Effector CD4-positive, alpha-beta T cell (primary cell): Measurements from ENCODE around the gene CAB39.

Experiments used
- DNase-seq: peaks from one replicate; pipeline ENCODE4 v3.0.0-alpha.2; 2020

Gene CAB39

DNA sequence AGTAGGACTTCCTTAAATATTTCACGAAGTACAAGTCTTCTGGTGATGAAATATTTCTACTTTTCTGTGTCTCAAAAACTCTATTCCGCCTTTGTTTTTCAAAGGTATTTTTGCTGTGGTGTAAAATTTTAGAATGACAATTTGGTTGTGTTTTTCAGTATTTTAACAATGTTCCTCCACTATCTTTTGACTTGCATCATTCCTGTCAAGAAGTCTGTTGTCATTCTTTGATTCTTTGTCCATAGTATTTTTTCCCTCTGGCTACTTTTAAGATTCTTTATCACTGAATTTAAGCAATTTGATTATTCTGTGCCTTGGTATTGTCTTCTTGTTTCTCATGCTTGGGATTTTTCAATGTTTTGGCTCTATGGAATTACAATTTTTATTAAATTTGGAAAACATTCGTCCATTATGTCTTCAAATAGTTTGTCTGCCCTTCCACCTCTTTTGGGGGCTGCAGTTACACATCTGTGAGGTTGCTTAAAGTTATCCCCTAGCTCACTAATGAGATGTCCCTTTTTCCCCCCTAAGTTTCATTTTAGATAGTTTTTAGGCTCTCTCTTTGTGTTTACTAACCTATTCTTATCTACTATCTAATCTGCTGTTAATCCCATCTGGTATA, 76.0 kb downstream of the CAB39 start:
- DNase-seq = no peak

DNA sequence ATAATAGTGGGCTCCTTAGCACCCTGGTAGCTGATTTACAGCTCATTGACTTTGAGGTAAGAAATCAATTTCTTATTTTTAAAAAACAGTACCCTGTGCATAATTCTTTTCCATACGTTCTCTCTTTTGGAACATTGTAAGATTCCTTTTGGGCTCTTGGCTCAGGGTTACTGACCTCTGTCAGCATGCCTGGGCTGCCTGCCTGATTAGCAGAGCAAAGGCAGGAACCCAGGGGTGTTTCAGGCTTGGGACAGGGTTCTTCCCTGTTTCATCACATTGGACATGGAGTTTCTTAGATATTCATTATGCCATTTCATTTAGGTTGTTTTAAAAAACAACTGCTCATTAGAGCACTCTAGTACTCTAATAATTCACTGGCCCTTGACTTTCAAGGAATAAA, 78.3 kb downstream of the CAB39 start:
- no peak for DNase-seq

DNA sequence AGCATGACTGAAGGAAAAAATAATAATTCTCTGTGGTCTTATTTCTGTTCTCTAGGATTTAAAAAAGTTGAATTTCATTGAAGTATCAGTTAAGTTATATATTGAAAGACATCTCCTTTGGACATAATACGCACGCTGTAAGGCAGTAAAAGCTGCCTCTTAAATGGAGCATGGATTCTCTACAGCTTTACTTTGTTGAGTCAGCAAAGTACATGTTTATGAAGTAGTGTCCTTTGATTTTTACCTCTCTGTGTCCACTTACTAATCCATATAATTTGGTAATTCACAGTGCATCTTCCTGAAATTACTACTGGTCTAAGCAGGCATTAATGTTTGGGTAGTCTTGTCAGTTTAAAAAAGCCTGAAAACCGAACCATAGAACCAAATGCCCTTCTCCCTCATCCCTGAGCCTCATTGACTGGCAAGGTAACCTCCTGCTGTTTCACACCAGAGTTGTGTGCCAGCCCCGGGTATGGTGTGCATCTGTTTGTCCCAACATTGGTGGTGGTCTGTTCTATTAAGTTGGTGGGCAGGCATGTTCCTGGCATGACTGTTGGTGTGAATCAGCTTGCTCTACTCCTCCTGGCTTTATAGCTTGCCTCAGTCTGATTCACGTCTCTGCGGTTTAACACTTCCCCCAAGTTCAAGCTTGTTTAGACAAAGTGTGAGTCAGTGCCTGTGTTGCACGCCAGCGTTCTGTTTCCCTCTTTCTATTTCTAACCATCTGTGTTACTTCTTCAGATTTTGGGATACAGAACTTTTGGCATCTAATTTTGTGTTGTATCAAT, 81.1 kb downstream of the CAB39 start:
- peak; percentile 59 for DNase-seq

DNA sequence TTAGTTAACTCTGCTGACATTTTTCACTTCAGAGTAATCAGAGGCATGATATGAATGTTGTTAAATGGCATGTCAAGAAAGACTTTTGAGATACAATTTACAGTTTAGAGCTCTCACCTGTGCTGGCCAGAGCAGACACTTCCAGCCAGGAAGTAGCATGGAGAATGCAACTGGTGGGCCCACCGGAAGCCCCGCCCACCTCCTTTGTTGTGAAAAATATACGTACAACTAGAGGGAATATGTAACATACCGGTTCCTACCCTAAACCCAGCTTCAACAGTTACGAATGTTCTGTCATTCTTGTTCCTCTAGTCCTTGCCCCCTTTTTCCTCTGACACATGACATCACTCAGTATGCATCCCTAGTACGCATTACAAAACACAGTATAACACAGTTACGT, 81.9 kb downstream of the CAB39 start:
- DNase-seq = no peak

DNA sequence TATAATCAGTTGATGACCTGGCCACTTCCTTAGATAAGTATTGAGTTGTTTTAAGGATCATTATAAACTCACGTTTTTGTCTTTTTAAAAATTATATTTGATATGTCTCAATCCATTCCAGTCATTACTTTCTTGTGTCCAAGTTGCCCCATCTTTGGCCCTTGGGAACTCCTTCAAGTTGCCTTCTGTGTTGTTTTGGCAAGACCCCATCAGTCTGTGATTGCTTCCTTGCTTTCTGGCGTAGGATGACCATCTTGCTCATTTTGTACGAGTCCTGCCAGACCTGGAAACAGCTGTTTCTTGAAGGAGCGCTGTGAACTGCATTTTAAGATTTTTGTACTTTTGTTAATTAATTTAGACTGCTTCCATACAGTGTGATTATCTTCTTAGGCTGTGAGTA, 83.2 kb downstream of the CAB39 start:
- no peak for DNase-seq

DNA sequence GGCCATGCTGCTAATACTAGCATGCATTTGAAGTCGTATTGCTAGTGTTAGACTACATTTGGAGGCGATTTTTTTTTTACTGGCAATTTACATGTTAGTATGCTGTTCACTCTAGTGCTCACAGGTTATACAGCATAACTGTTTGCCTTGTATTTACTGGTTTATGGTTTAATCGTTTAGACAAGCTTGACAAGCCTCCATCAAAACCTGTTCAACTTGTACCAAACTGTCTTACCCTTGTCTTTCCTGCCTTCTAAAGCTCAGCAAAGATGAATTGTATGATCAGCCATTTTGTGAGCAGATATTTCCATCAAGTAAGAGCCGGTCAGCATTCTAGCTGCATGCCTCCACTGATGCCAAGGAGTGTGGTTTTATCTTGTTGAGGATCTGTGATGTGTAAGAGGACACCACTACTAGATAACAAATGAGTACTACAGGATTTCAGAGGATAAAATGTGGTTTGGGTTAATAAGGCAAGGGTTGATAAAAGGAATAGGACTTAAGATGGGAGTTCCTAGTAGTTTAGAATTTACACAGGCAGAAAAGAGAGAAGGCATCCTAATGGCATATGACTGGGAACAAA, 83.7 kb downstream of the CAB39 start:
- no peak for DNase-seq

DNA sequence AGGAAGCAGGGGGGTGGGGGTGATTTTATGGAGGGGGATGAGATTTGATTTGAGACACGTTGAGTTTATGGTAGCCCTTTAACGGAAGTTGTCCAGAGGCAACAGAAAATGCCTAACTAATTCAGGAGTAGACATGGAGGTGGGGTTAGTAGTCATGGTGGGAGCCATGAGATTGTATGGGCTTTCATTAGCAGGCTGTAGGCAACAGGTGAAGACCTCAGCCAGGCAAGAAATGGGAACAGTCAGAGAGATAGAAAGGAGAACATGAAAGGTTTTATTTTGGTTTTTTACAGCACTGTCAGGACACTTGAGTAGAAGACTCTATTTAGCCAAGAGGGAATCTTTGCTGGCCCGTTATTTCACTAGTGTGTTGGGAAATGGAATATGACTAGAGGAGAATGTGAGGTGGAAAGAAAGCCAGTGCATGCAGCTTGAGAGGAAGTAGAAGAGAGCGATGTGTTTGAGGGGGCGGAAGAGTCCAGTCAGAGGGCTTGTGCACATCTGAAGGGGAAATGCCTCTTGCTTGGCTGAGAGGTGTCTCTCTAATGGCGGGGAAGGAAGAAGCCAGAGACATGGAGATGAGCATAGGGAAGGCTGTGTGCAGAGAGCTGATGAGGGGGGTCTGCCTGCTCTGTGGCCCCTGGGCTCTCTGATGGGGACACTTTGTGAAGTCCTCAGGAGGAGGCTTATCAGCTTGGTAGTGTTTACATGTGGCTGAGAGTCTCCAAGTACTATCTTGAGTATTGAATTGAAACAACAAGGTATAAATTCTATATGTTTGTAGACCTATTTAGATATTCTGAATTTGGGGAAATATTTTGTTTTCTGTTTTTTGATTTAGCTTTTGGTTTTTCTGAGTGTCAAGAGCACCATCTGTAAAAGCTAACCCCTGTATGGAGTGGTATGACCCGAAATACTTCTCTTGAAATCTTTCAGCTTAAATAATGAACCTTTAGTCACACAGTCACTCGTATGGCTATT, 85.2 kb downstream of the CAB39 start:
- no peak for DNase-seq

DNA sequence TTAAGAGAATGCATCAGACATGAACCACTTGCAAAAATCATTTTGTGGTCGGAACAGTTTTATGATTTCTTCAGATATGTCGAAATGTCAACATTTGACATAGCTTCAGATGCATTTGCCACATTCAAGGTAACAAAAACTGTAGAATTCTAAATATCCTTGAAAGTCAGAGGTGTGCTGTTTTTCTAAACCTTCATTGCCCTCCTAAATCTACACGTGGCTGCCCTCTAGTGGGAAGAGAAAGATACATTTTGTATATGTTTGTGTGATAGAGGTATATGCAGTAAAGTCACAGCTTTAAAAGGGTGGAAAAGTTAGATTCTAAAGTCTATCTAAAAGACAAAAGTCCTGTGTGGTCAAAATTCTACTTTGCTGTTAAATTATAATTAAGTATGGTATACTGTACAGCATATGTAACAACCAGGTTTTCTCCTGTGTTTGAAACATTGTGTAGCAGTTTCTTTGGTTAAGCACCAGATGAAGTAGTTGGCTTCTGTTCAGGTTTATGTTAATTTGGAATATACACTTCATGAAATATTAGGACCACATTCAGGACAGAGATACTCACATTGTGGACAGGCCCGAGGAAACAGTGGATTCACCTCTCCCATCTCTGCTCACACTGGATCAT, 86.2 kb downstream of the CAB39 start:
- DNase-seq = peak; percentile 35

DNA sequence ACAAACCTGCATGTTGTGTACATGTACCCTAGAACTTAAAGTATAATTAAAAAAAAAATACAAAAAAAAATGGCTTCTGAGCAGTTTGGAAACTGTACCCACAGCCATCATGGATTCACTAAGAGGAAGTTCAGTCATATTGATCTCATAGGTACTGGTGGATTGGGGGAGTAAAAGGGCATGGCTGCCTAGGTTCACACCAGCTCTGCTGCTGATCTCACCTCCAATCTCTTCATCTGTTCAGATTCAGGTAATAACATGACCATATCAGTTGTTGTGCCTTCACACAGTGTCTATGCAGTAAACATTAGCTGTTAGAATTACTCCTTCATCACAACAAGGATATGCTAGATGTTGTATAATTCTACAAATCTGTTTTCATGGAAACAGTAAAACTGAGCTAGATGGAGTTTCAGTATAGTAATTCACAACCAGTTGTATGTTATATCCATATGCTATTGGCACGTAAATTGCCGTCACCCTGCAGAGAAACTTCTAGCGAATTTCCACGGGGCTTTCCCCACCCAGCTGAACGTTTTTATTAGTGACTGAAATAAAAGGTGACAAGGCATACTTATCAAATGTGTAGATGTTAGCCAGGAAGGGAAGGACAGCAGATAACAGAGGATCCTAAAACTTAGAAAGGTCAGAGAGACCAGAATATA, 92.8 kb downstream of the CAB39 start:
- no peak for DNase-seq

DNA sequence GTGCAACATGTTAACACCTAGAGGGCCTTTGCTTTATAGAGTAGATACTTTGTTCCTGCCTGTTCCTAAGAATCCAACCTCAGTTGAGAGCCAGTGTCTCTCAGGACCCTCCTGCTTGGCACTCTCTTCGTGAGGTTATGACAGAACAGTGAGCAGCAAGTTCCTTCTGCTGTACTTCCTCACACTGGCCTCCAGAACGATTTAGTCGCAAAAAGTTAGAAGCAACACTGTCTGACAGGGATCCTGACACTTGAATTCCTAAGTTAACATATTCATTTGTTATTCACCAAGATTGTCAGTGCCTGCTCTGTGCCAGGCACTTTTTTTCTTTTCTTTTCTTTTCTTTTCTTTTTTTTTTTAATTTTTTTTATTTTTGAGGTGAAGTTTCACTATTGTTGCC, 95.1 kb downstream of the CAB39 start:
- DNase-seq = no peak

DNA sequence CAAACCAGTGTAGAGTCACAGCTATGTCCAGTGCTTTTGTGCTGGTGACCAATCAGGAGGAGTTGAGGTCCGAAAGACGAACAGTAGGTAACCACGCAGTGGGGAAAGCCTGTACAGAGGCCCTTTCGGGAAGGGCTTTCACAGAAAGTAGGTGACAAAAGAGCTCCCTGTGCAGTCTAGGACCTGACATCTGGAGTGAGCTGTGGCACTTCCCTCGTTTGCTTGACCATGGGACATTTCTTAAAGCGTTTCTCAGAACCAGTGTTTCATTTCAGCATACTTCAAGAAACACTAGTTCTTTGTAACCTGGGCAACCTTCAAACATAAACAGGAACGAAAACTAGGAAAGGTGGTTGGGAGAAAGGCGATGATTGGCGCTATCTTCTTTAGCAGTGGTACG, 96.4 kb downstream of the CAB39 start:
- no peak for DNase-seq

DNA sequence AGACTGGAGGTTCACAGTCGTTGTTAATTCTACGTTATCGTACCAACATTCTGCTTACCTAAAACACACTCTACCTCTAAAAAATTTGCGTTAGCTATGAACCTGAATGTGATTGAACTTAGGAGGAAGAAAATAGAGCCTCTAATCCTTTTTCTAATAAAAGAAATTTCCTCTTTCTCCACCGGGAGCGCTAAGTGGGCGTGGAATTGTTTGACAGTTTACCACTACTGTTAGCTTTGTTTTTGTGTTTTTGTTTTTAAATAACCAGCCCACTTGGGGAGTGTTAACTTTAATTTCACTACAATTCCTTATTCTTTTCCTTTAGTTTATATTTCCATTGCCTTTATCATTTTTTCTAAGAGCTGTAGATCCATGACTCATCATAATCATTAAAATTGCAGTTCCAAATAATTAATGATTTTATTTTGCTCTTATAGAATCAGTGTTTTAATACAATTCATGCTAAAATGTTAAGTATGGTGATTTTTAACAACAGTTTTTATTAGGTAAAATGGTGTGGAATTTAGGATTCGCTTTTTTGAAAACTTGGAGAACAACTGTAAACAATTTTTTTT, 97.1 kb downstream of the CAB39 start:
- DNase-seq = no peak

DNA sequence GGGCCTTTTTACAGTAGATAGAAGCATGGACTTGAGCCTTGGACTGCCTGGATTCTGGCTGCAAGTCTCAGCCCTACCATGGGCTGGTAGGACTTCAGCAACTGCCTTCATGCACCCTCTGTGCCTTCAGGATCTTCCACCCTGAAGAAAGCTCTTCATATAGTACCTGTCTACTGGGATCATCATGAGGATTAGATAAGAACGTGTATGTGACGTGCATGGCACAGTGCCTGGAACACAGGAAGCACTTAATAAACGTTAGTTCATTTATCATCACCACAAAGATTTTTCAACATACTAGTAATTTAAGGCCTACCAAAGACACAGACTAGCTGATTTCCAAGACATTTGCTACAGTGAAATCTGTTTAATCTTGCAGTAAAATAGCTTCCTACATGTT, 98.9 kb downstream of the CAB39 start:
- DNase-seq = no peak

DNA sequence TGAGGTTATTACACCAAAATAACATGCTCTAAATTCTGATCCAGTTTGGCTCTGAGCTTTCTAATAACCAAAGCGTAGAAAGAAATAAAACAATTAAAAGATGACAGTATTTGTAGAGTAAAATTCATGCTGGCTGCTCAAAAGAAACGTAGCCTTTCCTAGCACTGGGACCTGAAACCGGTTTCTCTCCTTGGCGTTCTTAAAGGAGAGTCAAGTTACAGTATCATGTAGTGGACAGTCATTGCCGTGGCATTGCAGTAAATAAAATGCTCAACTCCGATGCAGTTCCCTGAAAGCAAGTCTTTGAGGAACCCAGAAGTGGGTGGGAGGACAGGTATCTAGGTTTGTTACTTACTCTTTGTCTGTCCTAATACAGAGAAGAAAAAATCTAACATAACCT, 99.4 kb downstream of the CAB39 start:
- DNase-seq = no peak

DNA sequence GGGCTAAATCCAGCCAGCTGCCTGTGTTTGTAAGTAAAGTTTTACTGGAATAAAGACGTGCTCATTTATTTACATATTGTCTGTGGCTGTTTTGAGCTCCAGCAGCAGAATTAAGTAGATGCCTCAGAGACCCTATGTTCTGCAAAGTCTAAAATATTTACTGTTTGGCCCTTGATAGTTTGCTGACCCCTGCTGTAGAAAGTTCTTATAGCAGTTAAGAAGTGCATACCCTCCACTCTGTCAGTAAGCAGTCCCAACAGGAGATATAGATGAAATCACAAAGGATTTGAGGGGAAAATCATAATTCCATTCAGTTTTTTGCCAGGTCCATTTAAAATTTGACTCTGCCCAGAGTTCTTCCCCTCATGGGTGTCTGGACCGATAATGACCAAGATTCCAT, 102.0 kb downstream of the CAB39 start:
- DNase-seq = no peak

DNA sequence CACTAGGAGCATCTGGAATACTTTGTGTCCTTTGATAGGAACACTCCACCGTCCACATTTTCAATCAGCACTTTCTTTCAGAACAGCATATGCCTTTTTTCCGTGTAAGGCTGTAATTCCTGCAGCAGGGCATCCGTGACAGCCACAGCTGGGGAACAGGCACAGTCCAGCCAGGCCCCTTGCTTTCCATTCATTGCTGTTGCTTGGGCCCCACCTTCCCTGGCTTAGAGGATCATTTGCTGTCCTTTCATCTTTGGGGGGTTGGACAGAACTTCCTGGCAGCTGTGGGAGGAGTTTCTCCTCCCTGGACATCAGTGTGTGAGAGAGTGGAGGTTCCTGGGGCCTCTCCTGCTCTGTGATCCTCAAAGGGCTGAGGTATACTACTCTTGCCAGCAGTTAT, 102.4 kb downstream of the CAB39 start:
- no peak for DNase-seq

DNA sequence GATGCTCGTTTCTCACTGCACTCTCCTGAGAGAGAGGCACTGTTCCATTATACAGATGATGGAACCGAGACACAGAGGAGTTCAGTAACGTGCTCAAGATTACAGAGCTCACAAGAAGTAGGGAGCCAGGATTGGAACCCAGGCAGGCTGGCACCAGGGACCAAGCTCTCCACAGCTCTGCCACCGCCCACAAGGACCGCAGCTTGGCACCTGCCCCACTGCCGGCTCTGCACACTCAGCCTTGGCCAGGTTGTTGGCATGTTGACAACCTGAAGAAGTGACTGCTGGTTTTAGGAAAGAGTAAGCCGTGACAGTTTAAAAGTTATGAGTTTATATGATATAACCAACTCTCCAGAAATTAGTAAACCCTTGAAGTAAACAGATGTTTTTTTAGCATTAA, 104.1 kb downstream of the CAB39 start:
- no peak for DNase-seq

DNA sequence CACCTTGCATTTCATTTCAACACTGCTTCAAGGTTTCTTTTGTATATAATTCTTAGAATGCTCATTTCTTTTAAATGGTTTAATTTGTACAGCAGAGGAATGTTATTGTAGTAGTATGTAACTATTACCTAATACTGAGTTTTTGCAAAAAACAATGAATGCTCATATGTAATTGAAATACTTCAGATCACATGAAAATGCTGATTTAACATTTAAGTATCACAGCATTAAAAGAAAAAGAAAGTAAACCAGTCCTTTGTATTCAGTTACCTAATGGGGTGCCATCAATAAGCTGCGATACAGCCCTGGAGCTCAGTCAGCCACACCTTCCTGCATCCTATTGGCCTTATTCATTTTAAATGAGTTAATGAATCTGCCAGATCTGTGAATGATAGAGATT, 106.8 kb downstream of the CAB39 start:
- DNase-seq = no peak

DNA sequence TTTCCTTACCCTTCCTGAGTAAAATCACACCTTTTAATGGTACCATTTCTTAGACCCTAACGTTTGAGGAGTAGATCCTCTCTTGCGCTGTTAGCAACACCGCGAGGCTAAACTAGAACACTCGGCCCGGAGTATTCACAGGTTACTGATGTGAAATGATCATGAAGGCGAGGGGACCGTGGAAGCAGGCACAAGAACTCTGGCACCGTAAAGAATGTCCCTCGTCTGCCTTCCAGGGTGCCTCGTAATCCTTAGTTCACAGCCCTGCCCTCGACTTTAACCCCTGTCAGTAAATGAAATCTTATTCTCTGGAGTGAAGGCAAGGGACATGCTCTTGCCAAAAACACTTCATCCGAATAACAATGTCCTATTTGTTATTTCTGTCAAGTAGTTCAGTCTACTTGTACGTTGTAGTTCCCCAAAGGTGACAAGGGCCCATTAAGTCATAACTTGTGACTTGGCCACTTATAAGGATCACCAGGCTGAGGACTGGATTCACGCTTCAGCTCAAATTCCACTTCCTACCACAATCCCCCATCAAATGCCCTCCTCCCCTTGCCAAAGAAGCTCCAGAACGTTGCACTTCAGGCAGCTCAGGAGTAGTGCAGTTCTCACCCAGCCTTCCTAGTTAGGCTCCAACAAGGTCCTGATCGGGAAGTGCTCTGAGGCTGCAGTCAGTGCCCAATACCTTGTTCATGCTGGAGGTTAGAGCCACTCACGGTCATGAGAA, 108.8 kb downstream of the CAB39 start:
- DNase-seq = no peak

DNA sequence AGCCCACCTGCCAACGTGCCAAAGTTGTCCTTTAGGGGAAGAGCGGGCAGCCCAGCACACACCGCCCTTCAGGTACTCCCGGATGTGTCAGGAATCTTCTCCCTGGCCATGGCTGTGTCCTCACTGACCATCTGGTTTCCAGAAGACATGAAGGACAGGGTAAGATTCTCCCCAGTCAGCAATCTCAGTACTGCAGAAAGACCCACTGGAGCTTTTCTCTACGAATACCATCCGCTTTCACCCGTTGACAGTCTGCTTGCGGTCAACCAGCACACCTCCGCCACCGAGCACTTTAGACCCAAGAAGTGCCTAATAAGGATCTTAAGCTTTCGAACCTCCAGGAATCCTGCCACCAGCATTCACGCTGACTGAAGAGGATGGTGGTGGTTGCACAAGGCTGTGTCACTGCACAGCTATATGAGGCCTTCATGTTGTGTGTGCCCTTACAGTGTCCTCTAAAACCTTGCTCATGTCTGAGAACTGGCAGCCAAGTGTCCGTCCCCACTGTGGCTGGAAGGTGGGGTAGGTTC, 109.4 kb downstream of the CAB39 start:
- DNase-seq = no peak
